Esophagus muscularis mucosa (tissue), 4 donors: Measurements from ENCODE around the gene R3HDM4.

Source experiments
- EP300 ChIP-seq: sonication (generic); formaldehyde crosslinking; IDR thresholded peaks from one replicate; pipeline ENCODE4 v1.6.1; 2017; ENCODE audit warnings: antibody characterized with exemption
- POLR2A ChIP-seq: fragments of 450-650 bp; IDR thresholded peaks from one replicate; pipeline ENCODE4 v1.6.1; 2017; ENCODE audit warnings: antibody characterized with exemption, moderate library complexity, mild to moderate bottlenecking, low read depth
- TF ChIP-seq, protein P1 (sequence below), 3 experiments: fragments of 200-600 bp in 2 of 3; fragments of 450-650 bp in 1 of 3; sonication (generic) in 2 of 3; IDR thresholded peaks; one replicate each; pipeline ENCODE4 v1.5.1; 2017 to 2019; ENCODE audit warnings: antibody characterized with exemption in 3 of 3, mild to moderate bottlenecking in 2 of 3, moderate library complexity in 1 of 3

DNA sequence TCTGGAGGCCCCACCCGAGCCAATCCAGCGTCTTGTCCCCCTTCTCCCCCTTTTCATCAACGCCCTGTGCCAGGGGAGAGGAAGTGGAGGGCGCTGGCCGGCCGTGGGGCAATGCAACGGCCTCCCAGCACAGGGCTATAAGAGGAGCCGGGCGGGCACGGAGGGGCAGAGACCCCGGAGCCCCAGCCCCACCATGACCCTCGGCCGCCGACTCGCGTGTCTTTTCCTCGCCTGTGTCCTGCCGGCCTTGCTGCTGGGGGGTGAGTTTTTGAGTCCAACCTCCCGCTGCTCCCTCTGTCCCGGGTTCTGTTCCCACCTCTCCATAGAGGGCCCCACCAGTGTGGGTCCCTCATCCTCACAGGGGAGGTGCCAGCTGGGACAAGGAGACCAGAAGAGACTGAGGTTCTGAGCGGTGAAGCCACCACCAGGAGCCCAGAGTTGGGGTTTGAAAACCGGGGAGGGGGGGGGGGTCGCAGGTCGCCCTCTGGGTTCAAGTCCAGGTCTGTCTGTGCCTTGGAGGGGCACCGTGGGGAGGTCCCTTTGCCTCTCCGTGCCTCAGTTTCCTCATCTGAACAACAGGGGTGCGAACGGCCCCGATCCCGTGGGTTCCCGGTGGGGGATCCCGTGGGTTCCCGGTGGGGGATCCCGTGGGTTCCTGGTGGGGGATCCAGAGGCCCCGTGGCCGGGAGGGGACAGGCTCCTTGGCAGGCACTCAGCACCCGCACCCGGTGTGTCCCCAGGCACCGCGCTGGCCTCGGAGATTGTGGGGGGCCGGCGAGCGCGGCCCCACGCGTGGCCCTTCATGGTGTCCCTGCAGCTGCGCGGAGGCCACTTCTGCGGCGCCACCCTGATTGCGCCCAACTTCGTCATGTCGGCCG, 60.6 kb downstream of the R3HDM4 start, which contains the start of gene ELANE:
- TF ChIP-seq, protein P1, sequence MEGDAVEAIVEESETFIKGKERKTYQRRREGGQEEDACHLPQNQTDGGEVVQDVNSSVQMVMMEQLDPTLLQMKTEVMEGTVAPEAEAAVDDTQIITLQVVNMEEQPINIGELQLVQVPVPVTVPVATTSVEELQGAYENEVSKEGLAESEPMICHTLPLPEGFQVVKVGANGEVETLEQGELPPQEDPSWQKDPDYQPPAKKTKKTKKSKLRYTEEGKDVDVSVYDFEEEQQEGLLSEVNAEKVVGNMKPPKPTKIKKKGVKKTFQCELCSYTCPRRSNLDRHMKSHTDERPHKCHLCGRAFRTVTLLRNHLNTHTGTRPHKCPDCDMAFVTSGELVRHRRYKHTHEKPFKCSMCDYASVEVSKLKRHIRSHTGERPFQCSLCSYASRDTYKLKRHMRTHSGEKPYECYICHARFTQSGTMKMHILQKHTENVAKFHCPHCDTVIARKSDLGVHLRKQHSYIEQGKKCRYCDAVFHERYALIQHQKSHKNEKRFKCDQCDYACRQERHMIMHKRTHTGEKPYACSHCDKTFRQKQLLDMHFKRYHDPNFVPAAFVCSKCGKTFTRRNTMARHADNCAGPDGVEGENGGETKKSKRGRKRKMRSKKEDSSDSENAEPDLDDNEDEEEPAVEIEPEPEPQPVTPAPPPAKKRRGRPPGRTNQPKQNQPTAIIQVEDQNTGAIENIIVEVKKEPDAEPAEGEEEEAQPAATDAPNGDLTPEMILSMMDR (IDR thresholded peaks at IDR 0.05), result no peak
- TF ChIP-seq POLR2A, result no peak
- no peak for TF ChIP-seq EP300
